K562 (cell line): ENCODE results near the gene UBQLN3. TPM values are rescaled to one million over a fixed set of nuclear protein-coding genes. Genes with fewer than 3 reads are reported as not detected.

Experiments
- ATF3 ChIP-seq, 2 experiments: fragments of 450-650 bp in 1 of 2; sonication (generic) in 1 of 2; formaldehyde crosslinking in 1 of 2; IDR thresholded peaks in 1 of 2; conservative IDR thresholded peaks in 1 of 2; 2 replicates each; pipeline versions ENCODE4 v1.6.1 to v1.8.1; 2016 to 2023; ENCODE audit warnings: mild to moderate bottlenecking in 2 of 2, moderate library complexity in 2 of 2, inconsistent platforms in 1 of 2, missing genetic modification reagents in 1 of 2
- ELF4 ChIP-seq: fragments of 450-650 bp; formaldehyde crosslinking; IDR thresholded peaks from 2 replicates; pipeline ENCODE4 v1.4.0; 2022; ENCODE audit warnings: missing genetic modification characterization
- EP300 ChIP-seq: IDR thresholded peaks from 2 replicates; pipeline ENCODE4 v1.6.1; 2012; ENCODE audit warnings: low read length, improper control_type of control experiment
- GATA2 ChIP-seq: sonication (generic); formaldehyde crosslinking; IDR thresholded peaks from 2 replicates; pipeline ENCODE4 v1.4.0; 2020; ENCODE audit warnings: mild to moderate bottlenecking, missing genetic modification reagents
- HNRNPH1 ChIP-seq: fragments of 200-400 bp; formaldehyde crosslinking; optimal IDR thresholded peaks from 2 replicates; pipeline ENCODE3; 2017; ENCODE audit warnings: low read depth, mild to moderate bottlenecking, low read length, moderate library complexity
- LARP7 ChIP-seq: fragments of 450-650 bp; IDR thresholded peaks from 2 replicates; pipeline ENCODE4 v1.6.1; 2016
- LCOR ChIP-seq: sonication (generic); formaldehyde crosslinking; IDR thresholded peaks from 2 replicates; pipeline ENCODE4 v1.8.0; 2022; ENCODE audit warnings: mild to moderate bottlenecking, missing genetic modification reagents
- RBM25 ChIP-seq: fragments of 200-400 bp; formaldehyde crosslinking; IDR thresholded peaks from 2 replicates; pipeline ENCODE4 v1.6.1; 2018; ENCODE audit warnings: low read length, low read depth, moderate library complexity; ENCODE audit not compliant: severe bottlenecking
- SRSF3 ChIP-seq: fragments of 200-400 bp; formaldehyde crosslinking; IDR thresholded peaks from 2 replicates; pipeline ENCODE4 v1.6.1; 2016; ENCODE audit warnings: mild to moderate bottlenecking, low read length, moderate library complexity; ENCODE audit not compliant: insufficient read depth
- TCFL5 ChIP-seq: fragments of 250-450 bp; sonication (Bioruptor Pico); conservative IDR thresholded peaks from 2 replicates; pipeline ENCODE4 v1.6.1; 2021; ENCODE audit warnings: mild to moderate bottlenecking, moderate library complexity, matching md5 sums
- ZBTB40 ChIP-seq, 2 experiments: fragments of 450-650 bp in 1 of 2; sonication (generic) in 1 of 2; formaldehyde crosslinking in 1 of 2; IDR thresholded peaks; 2 replicates each; pipeline versions ENCODE4 v1.7.1 to v1.9.0; 2016 to 2022; ENCODE audit warnings: inconsistent platforms in 1 of 2, mild to moderate bottlenecking in 1 of 2, missing genetic modification reagents in 1 of 2
- ZMIZ1 ChIP-seq, 2 experiments: fragments of 150-350 bp in 1 of 2; IDR thresholded peaks; 2 replicates each; pipeline ENCODE4 v1.6.1; 2012 to 2016; ENCODE audit warnings: low read depth in 2 of 2, low read length in 2 of 2, mild to moderate bottlenecking in 1 of 2, moderate library complexity in 1 of 2
- ZNF347 ChIP-seq: fragments of 450-650 bp; formaldehyde crosslinking; IDR thresholded peaks from 2 replicates; pipeline ENCODE4 v1.4.0; 2020; ENCODE audit warnings: low read depth, mild to moderate bottlenecking, moderate library complexity
- polyA plus RNA-seq, 8 experiments: library from polyadenylated mRNA; depleted of rRNA in 4 of 8; stranded (reverse) in 5 of 8; unstranded in 3 of 8; fragments of >200 nt; fragmentation: Nextera tagmentation in 2 of 8; fragmentation: Illumina TruSeq in 1 of 8; extraction: Ambion mirVana in 2 of 8; extraction: Trizol in 1 of 8; gene quantifications; 2 replicates each; pipeline versions ENCODE4 v1.2.1 to v1.2.3, GENCODE V29; 2011 to 2014; ENCODE audit warnings: inconsistent platforms in 1 of 8, missing spikeins in 1 of 8
- total RNA-seq, 7 experiments: library from RNA; depleted of rRNA in 6 of 7; stranded (reverse); fragments of >200 nt in 6 of 7; fragmentation: Illumina TruSeq in 2 of 7; extraction: Trizol in 2 of 7; gene quantifications; 2 replicates each; pipeline versions ENCODE4 v1.2.1 to v1.2.3, GENCODE V29; 2011 to 2021; ENCODE audit warnings: low replicate concordance in 1 of 7

UBQLN3 gene
- total and polyA plus RNA-seq, 9 of the 15 experiments (the other 6 are each of a cell fraction or from before 2014, with no cell fraction given), result 0.01 to 0.27 TPM; not detected in 7

GRCh38 chr11:5531053-5531831 is 21.5 kb upstream of the UBQLN3 start (continued):
- TF ChIP-seq LARP7 (no peak), ATF3 (IDR thresholded peaks at IDR 0.05) (peak; percentile 66; the same call in 1 of the 2 replicates), ATF3 (CRISPR knock-in tag; conservative IDR thresholded peaks at IDR 0.05) (no peak), HNRNPH1 (no peak), ZNF347 (CRISPR knock-in tag) (no peak), TCFL5 (CRISPR knock-in tag) (no peak), RBM25 (no peak), ZMIZ1 (IDR thresholded peaks at IDR 0.05; ENCODE audit: low read depth in 2 of 2, low read length in 2 of 2) (no peak), ZBTB40 (IDR thresholded peaks at IDR 0.05) (peak; percentile 59), ZBTB40 (CRISPR knock-in tag; IDR thresholded peaks at IDR 0.05) (no peak), LCOR (CRISPR knock-in tag) (no peak), GATA2 (CRISPR knock-in tag) (peak; percentile 84), SRSF3 (no peak), EP300 (peak; percentile 48; the same call in 1 of the 2 replicates), ELF4 (CRISPR knock-in tag) (no peak)
